HG02943 (cell line): ENCODE results near the gene MYOG.

Experiments used
- ATAC-seq: cut with Tn5 transposase; IDR thresholded peaks from one replicate; pipeline ENCODE4 v1.9.1; 2021; ENCODE audit warnings: mild to moderate bottlenecking, low read depth, moderate library complexity; ENCODE audit not compliant: unreplicated experiment

MYOG gene

DNA sequence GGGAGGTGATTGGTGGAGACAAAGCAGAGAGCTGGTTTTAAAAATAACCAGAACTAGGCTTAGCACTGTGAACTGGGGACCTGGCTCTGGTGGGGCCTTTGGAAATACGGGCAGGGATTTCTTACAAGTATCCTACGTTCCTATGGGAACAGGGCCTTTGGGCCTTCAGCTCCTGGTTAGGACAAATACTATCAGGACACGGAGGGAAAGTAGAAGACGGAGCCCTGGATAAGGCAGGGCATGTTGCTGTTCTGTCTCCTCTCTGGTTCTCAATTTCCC lies 5.3 kb upstream of the MYOG start:
- no peak for ATAC-seq

DNA sequence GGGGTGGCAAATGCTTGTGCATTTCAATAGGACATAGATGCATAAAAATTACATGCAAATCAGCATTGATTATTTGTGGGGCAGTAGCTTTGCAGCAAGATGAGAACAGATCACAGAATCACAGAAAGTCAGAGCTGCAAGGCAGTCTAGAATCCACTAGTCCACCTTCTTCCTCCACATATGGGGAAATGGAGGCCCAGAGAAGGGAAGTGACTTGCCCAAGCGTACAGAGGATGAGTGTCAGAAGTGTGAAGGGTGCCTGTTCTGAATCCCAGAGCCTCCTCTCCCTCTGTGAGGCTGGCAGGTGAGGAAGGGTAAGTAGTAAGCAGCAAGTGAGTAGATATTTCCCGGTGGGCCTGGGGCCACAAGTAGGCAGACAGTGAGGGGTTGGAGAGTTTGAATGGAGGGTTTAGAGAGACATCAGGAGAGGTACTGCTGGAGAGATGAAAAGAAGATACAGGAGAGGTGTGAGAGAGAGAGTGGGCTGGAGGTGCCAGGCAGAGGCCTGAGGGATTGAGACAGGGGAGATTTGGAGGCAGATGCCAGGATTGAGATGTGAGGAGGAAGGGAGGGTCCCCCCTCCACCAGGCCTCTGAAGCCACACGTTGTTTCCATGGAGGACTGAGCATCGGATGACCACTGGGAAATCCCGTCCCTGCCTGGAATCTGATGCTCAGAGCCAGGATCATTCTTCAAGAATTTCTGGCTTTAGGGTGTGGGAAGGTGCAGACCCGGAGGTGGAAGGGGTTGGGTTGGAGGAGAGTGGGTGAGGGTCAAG lies 4.8 kb upstream of the MYOG start:
- ATAC-seq = no peak

DNA sequence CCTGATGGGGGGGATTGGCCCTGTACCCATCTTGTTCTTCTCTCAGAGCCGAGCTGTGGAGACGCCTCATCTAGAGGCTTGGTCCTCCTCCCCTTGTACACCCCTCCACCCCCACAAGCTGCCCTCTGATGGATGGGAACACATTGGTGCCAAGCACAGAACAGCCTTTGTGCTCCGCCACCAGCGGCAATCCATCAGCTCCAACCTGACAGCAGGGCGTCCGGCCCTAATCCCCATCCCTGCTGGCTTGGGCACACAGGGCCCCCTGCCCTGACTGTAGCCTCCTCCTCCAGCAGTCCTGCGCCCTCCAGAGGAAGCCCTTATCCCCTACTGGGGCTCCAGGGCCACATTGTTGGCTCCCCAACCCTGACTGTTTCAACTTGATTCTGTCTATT lies 3.8 kb upstream of the MYOG start:
- no peak for ATAC-seq

DNA sequence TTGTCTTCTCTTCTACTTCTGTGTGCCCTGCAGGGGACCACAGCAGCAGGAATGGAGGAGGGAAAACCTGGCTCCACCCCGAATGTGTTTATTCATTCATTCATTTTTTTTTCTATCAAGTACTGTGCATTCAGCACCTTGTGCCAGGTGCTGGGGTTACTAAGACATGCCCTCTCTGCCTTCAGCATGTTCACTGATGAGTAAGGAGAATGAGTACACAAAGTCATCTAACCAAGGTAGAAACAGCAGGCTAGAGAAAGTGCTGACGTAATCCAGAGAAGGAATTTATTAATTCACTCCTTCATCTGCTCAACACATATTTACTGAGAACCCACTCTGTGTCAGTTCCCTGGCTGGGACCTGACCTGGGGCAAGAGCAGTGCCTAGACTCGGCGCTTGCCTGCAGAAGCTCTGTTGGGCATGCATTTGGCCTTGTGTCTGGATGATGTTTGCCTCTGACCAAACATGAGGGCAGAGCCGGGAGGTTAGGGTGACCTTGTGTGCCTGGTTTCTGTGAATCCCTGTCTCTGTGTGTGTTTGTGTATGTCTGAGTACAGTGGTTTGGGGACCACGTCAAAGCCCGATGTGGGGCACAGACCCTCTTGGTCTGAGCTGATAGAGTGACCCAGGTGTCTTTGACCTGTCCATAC lies 3.3 kb upstream of the MYOG start:
- ATAC-seq = no peak

DNA sequence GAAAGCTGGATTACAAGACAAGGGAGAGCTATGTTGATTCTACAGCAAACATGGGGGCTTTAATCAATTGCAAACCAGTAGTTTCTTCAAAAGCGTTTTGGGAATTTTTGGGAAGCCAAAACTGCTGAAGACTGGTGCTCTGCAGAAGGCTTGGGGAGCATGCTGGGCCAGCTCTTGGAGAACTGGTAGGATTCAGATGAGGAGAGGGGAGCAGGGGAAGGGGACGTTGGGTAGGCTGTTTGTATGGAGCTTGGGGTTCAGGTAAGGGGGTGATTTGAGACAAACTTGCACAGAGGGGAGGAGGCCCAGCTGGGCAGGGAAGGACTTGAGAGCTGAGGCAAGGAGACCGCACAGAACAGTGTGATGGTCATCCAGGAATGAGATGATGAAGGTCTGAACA lies 2.6 kb upstream of the MYOG start:
- ATAC-seq = no peak

DNA sequence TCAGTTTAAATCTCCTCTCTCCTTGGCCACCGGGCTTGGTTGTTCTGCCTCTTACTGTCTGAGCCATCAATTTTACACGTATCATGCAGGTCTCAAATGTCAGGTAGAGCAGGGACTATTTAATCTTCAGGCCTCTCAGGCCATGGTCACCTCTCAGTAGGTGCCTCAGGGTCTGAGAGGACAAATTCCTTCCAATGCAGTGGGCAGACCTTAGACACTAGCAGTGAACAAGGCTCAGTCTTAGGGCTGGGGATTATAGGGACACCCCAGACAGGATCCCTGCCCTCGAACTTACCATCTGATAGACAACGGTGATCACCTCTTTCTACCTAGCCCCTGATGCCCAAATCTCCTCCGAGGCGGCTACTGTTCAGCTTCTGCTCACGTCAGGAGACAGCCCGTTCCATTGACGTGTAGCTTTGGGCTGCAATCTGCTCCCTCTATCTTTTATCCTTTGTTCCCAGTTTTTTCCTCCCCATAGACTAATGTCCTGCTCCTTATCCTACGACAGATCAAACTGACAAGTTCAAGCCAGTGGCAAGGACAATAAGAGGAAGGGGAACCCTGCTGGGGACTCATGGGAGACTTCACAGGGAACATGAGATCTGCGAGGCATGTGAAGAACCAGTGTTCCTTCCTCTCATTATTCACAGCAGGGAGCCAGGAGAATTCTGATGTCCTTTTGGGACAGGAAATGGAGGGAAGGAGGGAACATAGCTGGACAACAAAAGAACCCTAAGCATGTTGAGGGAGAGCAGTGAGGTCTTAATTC lies 1.4 kb upstream of the MYOG start:
- ATAC-seq = no peak

DNA sequence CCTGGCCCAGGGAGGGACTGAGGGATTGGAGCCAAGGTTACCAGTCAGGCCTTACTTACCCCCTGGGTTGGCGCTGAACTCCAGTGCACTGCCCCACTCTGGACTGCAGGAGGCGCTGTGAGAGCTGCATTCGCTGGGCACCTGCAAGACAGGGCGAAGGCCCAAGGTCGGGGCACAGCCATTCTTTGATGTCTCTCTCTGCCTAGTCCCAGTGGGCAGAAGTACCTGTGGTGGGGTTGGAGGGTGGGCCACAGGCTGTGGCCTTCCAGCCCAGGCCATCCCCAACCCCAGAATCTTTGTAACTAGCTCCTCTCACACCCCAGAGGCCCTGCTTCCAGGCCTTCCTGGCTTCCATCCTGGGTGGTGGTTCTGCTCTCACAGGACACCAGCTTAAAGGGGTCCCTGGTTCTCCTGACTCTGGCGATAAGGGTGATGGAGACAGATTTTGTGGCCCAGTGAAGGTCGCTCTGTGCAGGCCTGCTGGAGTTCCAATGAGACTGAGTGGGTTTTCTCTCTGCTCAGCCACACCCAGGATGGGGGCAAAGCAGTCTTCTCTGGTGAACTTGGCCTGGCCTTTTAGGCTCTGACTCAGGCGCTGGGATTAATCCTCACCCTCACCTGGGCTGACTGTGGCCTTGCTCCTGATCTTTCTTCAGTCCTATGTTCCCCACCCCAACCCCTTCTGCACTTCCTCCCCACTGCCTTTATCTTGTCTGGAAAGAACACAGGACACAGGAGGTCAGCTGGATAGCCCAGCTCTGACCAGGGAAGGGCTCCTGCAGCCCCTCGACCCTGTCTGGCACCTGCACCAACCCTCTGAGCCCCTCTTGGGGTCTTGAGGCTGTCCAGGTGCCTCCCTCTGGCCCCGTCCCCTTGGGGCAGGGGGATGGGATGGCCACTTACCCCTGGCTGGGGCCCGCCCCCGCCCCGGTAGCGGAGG lies 954 bp downstream of the MYOG start:
- no peak for ATAC-seq

DNA sequence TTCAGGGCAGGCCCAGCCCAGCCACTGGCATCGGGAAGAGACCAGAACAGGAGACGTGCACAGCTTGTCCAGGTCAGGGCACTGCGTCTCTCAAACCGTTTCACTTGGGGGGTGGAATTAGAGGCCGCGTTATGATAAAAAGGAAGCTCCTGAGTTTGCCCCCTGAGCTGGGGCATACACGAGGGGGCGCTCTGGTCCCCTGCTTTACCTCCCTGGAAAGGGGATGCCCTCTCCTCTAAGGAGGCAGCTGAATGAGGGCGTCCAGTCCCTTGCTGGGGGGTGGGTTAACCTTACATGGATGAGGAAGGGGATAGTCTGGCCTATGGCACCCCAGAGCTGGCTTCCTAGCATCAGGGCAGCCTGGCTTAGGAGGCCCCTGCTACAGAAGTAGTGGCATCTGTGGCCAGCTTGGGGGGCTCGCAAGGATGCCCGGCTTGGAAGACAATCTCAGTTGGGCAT lies 2.3 kb downstream of the MYOG start:
- ATAC-seq = no peak

DNA sequence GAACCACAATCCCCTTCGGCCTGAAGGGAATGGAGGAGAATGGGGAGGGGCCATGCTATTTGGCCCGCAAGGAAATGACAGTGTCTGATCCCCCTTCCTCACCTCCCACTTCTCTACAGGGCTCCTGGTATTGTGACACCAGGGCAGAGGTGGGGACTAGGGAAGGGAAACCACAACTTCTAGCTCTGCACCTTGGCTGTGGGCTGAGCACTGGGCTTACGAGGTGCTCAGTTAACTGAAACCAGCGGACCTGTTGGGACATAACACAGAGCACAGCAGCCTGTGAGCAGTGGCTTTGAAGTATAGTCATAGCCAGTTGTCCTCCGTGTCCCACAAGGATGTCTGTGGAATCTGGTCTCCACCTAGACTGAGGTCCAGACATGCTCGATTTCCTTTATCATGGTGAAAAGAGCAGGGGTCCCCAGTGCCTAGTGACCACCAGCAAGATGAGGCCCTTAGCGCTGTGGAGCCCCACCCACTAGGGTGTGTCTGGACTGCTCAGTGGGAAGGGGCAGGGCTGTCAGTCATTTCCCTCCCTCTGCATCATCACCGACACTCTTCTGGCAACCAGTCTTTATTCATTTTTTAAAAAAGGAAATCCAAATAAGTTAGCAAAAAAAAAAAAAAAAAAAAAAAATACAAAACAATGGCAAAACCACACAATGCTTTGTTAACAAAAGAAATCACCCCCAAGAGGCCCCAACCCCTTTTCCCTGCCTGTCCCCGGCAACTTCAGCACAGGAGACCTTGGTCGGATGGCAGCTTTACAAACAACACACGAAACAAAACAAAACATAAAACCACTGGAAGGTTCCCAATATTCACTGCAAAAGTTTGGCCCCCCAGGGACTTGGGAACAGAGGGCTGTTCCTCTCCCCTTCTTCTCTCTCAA lies 3.0 kb downstream of the MYOG start:
- no peak for ATAC-seq

DNA sequence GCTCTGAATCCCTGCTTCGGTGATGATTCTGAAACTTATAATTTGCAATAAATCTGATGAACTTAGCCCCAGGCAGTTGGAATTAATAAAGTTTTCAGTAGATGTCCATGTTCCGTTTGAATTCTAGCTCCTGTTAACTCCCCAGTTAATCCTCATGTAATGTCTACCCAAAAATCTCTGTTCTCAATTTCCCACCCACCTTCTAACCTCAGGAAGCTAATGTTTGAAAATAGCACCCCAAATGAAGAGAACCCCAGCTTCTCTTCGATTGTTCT lies 3.6 kb downstream of the MYOG start:
- ATAC-seq = no peak

DNA sequence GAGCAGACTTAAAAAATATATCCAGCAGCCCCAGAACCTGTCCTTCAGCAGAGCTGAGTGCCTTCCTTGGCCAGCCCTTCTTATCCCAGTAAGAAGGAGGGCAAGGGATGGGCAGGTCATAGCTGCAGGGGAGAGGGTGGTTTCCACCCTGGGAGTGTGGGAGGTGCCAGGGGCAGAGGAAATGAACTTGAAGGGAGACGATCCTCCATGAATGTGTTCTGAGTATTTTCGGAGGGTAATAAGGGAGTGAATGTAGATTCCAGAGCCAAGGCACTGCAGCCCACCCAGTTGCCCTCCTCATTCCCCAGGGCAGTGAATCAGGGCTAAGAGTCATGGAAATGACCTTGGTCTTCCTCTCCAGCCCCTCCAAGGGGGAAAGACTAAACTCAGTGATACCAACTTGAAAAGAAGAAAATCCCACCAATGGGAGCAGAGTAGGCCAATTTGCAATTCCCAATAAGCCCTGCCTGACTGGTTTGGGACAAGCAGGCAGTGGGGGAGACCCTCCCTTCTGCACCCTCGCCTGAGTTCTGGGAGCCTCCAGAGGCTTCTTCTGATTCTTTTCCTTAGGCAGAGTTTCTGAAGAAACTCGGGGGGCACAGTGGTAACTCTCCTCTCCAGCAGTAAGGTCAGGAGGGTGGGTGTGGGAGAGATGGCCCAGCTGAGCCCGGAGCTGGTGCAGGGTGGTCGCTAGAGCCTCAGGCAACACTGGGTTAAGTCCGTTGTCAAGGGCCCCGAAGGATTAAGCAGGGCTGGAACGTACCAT lies 4.2 kb downstream of the MYOG start:
- no peak for ATAC-seq

DNA sequence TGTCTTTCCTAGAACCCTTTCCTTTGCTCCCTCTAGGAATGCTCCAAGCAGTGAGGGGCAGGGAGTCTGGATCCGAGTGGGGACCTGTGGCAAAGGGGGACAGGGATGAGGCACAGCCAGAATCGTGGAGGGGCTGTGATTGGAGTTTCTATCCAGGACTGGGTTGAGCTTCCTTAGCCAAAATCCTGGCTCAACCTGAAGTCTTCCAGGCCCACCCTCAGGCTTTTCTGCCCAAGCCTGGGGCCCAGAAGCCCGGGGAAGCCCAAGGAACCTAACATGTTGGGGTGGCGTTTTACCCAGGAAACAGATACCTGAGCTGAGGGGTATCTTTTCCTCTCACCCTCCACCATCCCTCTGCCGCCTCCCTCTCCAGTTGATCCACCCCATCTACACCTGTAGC lies 5.4 kb downstream of the MYOG start:
- no peak for ATAC-seq

DNA sequence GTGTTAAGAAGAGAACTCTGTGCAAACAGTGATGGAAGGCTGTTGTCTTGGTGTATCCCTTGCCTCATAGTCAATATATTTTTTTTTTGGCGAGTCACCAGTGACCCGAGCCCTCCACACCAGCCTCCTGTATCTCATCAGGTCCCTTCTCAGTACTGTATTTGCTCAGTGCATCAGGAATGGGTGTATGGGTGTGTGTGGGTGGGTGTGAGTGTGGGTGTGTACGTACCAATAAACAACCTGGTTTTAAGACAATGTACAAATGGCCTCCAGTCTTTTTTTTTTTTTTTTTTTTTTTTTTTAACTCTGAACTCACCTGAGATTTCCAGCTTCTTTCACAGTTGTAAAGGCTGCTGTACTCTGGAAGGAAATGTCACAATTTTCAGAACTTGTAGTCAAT lies 7.3 kb downstream of the MYOG start:
- ATAC-seq = no peak

DNA sequence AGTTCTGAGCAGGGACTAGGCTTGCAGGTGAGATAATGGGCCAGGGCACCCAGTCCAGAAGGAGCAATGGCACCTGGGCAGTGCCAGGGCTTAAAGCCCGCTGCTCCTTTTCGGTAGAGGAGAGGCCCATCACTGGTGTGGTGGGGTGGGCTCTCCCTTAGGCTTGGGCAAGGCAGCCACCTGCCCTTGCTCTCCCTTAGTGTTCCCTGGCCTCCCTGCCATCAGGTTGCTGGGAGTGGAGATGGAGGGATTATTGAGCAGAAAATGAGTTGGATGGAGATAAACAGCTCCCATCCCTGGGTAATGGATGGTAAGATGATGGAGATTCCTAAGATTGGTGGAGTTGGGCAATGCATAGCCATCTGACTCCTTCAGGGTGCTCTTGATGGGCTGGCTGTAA lies 7.9 kb downstream of the MYOG start:
- ATAC-seq = no peak

DNA sequence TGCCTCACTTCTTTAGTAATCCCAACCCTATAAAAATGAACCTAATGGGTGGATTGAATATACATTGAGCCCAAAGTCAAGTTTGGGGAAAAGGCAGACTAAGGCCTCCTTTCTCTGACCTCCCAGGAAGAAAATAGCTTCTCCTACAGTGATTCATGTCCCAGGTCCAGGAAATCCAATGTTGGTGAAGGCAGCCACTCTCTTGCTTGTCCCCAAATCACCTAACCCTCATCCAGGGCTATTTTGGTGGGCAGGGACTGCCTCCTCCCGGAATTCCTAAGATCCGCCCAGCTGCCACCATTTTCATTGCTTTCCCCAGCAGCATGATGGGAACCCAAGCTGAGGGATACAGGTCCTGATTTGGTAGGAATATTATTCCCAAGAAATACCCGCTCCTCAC lies 8.4 kb downstream of the MYOG start:
- ATAC-seq = no peak

DNA sequence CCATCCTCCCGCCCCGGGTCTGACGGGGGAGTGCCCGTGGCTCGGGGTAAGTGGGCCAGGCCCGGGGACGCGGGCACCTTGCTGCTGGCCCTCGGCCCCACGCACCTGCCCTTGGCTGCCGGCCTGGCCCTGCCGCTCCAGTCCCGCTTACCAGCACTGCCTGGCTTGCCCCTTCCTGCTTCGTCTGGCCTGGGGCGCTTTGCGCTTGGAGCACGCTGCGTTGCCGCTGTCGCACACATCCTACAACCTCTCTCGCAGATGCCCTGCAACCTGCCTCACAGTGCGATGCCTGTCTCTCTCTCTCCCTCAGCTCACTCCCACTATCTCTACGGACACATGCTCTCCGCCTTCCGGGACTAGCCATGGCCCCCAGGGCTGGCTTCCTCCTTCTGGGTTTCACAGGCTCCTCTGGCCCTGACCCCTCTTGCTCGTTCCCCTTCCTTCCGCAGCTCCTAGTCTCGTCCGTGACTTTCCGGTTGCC lies 9.7 kb downstream of the MYOG start:
- no peak for ATAC-seq

DNA sequence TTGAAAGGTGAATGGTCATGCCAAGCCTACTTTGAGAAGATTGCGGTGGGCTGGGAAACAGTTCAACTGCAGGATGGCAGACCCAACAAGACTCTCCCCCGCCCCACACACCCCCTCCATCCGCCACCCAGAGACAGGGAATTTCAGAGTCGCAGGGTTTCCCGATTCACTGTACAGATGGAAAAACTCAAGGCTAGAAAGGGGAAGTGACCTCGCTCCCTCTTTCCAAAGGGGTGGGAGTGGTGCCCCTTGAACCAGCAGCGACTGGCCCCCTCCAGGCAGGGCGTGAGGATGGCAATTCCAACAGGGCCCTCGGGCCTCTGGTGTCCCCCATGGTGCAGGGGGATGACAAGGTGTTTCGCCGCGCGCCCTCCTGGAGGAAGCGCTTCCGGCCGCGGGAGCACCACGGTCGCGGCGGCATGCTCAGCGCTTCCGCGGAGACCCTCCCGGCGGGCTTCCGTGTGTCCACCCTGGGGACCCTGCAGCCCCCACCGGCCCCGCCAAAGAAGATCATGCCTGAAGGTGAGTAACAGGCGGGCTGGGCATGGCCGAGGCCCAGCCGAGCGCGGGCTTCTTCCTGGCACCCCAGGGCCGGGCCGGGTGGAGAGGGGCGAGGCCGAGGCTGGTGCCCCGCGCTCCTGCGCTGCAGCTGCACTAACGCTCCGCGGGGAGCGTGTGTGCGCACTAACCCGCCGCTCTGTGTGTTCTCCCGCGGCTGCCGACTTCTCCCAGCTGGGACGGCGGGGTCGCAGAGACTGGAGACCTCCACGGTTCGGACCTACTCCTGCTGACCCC lies 10.4 kb downstream of the MYOG start:
- ATAC-seq = no peak

DNA sequence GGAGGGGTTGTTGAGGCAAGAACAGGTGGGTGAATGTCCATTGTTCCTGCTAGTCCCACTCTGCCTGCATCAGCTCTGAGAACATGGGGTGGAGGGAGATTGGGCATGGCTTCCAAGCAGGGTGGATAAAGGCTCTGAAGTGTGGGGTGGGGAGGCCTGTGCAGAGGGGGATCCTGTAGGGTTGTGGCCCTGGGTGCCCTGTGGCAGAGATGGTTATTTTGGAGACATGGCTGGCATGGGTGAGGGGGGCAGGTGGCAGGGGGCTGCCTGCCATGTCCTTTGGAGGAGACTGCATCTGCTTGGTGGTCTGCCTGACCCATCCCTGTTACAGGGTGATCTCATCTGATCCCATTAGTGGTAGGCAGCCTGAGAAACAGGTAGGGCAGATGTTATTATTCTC lies 11.2 kb downstream of the MYOG start:
- ATAC-seq = no peak
